ENCODE results near the gene C22orf39.

DNA sequence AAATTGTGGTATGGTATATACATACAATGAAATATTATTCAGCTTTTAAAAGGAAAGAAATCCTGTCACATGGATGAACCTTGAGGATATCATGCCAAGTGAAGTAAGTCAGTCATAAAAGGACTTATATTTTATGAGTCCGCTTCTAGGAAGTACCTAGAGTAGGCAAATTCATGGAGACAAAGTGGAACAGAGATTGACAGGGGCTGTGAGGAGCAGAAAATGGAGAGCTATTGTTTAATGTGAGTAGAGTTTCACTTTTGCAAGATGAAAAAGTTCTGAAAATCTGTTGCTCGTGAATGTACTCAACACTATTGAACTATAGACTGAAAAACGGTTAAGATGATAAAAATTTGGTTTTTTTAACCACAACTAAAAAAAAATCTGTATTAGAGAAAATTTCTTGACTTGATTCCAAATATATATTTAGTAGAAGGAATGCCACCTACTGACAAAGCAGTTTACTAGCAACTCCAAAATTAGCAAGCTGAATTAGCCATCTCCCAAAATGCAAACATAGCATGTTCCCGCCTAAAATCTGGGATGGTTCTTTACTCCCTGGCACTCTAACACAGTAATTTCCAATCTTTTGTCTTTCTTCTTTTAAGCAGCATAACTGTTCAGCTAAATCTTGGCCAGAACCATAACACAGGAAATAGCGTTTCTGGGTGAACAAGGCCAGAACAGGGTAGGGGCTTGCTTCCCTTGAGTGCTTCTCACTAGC is 30.0 kb upstream of the C22orf39 start:
- TF ChIP-seq, protein P1, sequence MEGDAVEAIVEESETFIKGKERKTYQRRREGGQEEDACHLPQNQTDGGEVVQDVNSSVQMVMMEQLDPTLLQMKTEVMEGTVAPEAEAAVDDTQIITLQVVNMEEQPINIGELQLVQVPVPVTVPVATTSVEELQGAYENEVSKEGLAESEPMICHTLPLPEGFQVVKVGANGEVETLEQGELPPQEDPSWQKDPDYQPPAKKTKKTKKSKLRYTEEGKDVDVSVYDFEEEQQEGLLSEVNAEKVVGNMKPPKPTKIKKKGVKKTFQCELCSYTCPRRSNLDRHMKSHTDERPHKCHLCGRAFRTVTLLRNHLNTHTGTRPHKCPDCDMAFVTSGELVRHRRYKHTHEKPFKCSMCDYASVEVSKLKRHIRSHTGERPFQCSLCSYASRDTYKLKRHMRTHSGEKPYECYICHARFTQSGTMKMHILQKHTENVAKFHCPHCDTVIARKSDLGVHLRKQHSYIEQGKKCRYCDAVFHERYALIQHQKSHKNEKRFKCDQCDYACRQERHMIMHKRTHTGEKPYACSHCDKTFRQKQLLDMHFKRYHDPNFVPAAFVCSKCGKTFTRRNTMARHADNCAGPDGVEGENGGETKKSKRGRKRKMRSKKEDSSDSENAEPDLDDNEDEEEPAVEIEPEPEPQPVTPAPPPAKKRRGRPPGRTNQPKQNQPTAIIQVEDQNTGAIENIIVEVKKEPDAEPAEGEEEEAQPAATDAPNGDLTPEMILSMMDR (IDR thresholded peaks at IDR 0.05), result no peak
- TF ChIP-seq POLR2A (IDR thresholded peaks at IDR 0.05) (no peak), POLR2AphosphoS5 (IDR thresholded peaks at IDR 0.05) (peak; percentile 4)

Measured in prostate gland (tissue), 2 donors.